Loucy (cell line): ENCODE results near the gene GABRR1.

Source experiments
- CTCF ChIP-seq: fragments of 200-600 bp; sonication (generic); conservative IDR thresholded peaks from 2 replicates; pipeline ENCODE4 v1.5.1; 2014; ENCODE audit warnings: mild to moderate bottlenecking, antibody characterized with exemption, low read length
- EZH2phosphoT487 ChIP-seq: fragments of 200-600 bp; IDR thresholded peaks from 2 replicates; pipeline ENCODE4 v1.6.1; 2018; ENCODE audit warnings: antibody characterized with exemption, mild to moderate bottlenecking, moderate library complexity, borderline replicate concordance

GRCh38 chr6:89139509-89140346 lies 77.4 kb downstream of the GABRR1 start:
- TF ChIP-seq CTCF (no peak), EZH2phosphoT487 (no peak)
